OCI-LY1 (cell line): ENCODE data around the gene ZBTB47.

Source experiments
- EZH2 ChIP-seq: fragments of 200-600 bp; sonication (generic), shearing (Covaris generic); IDR thresholded peaks from 2 replicates; pipeline ENCODE4 v1.8.0; 2017; ENCODE audit warnings: borderline replicate concordance, mixed run types, mild to moderate bottlenecking, antibody characterized with exemption, low read length, moderate library complexity, mixed read lengths
- TF ChIP-seq, protein P1 (sequence below): fragments of 200-600 bp; sonication (generic), shearing (Covaris generic); IDR thresholded peaks from 2 replicates; pipeline ENCODE4 v1.5.1; 2017; ENCODE audit warnings: mild to moderate bottlenecking, antibody characterized with exemption, low read length, moderate library complexity, mixed read lengths

DNA sequence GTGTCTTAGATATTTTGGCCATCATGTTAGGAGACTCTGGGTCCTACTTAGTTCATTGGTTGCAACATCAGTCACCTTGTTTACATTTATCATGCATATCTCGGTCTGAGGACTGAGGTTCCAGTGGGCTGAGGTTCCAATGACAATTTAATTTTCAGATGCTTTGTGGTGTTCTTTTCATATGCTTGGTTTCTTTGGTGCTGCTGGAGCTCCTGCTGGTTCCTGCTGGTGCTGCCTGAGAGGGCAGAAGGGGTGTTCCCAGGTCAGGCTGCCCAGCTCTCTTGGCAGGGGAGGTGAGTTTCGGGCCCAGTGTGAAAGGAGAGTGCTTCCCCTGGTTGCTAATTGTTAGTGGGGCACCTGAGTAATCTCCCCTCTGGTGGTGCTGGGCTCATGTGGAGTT, 24.9 kb downstream of the ZBTB47 start:
- TF ChIP-seq, protein P1, sequence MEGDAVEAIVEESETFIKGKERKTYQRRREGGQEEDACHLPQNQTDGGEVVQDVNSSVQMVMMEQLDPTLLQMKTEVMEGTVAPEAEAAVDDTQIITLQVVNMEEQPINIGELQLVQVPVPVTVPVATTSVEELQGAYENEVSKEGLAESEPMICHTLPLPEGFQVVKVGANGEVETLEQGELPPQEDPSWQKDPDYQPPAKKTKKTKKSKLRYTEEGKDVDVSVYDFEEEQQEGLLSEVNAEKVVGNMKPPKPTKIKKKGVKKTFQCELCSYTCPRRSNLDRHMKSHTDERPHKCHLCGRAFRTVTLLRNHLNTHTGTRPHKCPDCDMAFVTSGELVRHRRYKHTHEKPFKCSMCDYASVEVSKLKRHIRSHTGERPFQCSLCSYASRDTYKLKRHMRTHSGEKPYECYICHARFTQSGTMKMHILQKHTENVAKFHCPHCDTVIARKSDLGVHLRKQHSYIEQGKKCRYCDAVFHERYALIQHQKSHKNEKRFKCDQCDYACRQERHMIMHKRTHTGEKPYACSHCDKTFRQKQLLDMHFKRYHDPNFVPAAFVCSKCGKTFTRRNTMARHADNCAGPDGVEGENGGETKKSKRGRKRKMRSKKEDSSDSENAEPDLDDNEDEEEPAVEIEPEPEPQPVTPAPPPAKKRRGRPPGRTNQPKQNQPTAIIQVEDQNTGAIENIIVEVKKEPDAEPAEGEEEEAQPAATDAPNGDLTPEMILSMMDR, result no peak
- TF ChIP-seq EZH2, result no peak
